SK-N-SH (cell line): Measurements from ENCODE around the gene FBH1.

Experiments used
- EP300 ChIP-seq, 2 experiments: IDR thresholded peaks; 2 replicates each; pipeline versions ENCODE4 v1.4.0 to v1.6.1; 2012; ENCODE audit warnings: borderline replicate concordance in 1 of 2, low read depth in 1 of 2, low read length in 1 of 2
- RCOR1 ChIP-seq: fragments of 150-350 bp; IDR thresholded peaks from 2 replicates; pipeline ENCODE4 v1.6.1; 2017; ENCODE audit warnings: antibody characterized with exemption, low read length
- TF ChIP-seq, protein P1 (sequence below): fragments of 150-350 bp; IDR thresholded peaks from 2 replicates; pipeline ENCODE4 v1.6.1; 2017; ENCODE audit warnings: antibody characterized with exemption, low read length, low read depth, borderline replicate concordance
- TF ChIP-seq, protein P2 (sequence below): fragments of 200-600 bp; sonication (generic); IDR thresholded peaks from 2 replicates; pipeline ENCODE4 v1.6.1; 2017; ENCODE audit warnings: antibody characterized with exemption, mild to moderate bottlenecking, moderate library complexity
- TF ChIP-seq, protein P3 (sequence below): IDR thresholded peaks from 2 replicates; pipeline ENCODE4 v1.6.1; 2012; ENCODE audit warnings: mild to moderate bottlenecking, low read depth, low read length, moderate library complexity
- TF ChIP-seq, protein P4 (sequence below): IDR thresholded peaks from 2 replicates; pipeline ENCODE4 v1.4.0; 2012; ENCODE audit warnings: low read depth
- TF ChIP-seq, protein P5 (sequence below): fragments of 150-350 bp; IDR thresholded peaks from 2 replicates; pipeline ENCODE4 v1.6.1; 2016; ENCODE audit warnings: mild to moderate bottlenecking, low read depth, low read length

DNA sequence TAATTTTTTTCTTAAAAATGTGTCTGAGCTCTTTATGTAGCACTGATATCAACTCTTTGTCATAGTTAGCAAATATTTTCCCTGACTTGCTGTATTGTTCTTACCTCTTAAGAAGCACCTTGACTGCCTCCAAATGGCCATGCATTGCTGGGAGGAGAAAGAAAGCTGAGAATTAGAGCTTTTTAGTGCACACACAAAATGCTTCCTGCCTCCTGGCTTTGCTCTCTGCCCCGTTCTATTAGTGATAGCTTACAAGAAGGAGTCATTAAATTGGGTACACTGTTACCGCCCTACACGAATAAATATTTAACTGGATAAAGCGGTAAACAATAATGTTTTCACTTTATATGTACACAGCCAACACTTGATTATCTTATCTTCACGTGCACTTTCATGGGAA lies 4.4 kb upstream of the FBH1 start:
- TF ChIP-seq, protein P1, sequence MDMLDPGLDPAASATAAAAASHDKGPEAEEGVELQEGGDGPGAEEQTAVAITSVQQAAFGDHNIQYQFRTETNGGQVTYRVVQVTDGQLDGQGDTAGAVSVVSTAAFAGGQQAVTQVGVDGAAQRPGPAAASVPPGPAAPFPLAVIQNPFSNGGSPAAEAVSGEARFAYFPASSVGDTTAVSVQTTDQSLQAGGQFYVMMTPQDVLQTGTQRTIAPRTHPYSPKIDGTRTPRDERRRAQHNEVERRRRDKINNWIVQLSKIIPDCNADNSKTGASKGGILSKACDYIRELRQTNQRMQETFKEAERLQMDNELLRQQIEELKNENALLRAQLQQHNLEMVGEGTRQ = no peak
- TF ChIP-seq, protein P2, sequence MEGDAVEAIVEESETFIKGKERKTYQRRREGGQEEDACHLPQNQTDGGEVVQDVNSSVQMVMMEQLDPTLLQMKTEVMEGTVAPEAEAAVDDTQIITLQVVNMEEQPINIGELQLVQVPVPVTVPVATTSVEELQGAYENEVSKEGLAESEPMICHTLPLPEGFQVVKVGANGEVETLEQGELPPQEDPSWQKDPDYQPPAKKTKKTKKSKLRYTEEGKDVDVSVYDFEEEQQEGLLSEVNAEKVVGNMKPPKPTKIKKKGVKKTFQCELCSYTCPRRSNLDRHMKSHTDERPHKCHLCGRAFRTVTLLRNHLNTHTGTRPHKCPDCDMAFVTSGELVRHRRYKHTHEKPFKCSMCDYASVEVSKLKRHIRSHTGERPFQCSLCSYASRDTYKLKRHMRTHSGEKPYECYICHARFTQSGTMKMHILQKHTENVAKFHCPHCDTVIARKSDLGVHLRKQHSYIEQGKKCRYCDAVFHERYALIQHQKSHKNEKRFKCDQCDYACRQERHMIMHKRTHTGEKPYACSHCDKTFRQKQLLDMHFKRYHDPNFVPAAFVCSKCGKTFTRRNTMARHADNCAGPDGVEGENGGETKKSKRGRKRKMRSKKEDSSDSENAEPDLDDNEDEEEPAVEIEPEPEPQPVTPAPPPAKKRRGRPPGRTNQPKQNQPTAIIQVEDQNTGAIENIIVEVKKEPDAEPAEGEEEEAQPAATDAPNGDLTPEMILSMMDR = no peak
- no peak for TF ChIP-seq RCOR1
- TF ChIP-seq, protein P3, sequence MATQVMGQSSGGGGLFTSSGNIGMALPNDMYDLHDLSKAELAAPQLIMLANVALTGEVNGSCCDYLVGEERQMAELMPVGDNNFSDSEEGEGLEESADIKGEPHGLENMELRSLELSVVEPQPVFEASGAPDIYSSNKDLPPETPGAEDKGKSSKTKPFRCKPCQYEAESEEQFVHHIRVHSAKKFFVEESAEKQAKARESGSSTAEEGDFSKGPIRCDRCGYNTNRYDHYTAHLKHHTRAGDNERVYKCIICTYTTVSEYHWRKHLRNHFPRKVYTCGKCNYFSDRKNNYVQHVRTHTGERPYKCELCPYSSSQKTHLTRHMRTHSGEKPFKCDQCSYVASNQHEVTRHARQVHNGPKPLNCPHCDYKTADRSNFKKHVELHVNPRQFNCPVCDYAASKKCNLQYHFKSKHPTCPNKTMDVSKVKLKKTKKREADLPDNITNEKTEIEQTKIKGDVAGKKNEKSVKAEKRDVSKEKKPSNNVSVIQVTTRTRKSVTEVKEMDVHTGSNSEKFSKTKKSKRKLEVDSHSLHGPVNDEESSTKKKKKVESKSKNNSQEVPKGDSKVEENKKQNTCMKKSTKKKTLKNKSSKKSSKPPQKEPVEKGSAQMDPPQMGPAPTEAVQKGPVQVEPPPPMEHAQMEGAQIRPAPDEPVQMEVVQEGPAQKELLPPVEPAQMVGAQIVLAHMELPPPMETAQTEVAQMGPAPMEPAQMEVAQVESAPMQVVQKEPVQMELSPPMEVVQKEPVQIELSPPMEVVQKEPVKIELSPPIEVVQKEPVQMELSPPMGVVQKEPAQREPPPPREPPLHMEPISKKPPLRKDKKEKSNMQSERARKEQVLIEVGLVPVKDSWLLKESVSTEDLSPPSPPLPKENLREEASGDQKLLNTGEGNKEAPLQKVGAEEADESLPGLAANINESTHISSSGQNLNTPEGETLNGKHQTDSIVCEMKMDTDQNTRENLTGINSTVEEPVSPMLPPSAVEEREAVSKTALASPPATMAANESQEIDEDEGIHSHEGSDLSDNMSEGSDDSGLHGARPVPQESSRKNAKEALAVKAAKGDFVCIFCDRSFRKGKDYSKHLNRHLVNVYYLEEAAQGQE = no peak
- TF ChIP-seq, protein P4, sequence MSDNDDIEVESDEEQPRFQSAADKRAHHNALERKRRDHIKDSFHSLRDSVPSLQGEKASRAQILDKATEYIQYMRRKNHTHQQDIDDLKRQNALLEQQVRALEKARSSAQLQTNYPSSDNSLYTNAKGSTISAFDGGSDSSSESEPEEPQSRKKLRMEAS = no peak
- TF ChIP-seq EP300 (IDR thresholded peaks at IDR 0.05; ENCODE audit: borderline replicate concordance in 1 of 2, low read depth in 1 of 2, low read length in 1 of 2) = no peak
- TF ChIP-seq, protein P5, sequence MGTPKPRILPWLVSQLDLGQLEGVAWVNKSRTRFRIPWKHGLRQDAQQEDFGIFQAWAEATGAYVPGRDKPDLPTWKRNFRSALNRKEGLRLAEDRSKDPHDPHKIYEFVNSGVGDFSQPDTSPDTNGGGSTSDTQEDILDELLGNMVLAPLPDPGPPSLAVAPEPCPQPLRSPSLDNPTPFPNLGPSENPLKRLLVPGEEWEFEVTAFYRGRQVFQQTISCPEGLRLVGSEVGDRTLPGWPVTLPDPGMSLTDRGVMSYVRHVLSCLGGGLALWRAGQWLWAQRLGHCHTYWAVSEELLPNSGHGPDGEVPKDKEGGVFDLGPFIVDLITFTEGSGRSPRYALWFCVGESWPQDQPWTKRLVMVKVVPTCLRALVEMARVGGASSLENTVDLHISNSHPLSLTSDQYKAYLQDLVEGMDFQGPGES = no peak
